GM21576 (cell line): ENCODE measurements around the gene IKZF3.
A peak's percentile ranks its signal among the peaks of the same experiment; 100 is the strongest.
"Not testable (repeated sequence)": the region's sequence is repeated elsewhere in the genome, so short reads cannot be mapped to it uniquely, and the experiment has no call there.

Experiments used
- ATAC-seq: cut with Tn5 transposase; IDR thresholded peaks from one replicate; pipeline ENCODE4 v1.9.1; 2021; ENCODE audit warnings: mild to moderate bottlenecking, moderate library complexity; ENCODE audit not compliant: unreplicated experiment

The IKZF3 gene

DNA sequence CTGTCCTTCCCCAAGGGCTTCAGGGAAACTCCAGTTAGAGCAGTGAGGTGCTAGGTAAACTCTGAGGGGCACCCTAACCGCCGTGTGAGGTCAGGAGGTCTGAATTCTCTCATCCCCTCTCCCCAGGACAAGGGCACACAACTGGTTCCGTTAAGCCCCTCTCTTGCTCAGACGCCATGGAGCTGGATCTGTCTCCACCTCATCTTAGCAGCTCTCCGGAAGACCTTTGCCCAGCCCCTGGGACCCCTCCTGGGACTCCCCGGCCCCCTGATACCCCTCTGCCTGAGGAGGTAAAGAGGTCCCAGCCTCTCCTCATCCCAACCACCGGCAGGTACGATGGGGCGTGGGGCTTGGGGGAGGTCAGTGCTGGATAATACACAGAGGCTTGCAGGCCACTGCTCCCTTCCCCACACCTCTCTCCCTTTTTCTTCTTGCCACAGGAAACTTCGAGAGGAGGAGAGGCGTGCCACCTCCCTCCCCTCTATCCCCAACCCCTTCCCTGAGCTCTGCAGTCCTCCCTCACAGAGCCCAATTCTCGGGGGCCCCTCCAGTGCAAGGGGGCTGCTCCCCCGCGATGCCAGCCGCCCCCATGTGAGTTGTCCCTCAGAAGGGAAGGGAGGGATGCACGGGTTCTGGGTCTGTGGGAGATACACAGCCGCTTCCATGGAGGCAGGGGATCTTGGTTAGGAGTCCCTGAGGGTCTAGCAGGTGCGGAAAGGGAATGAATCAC lies 121.8 kb downstream of the IKZF3 start:
- no peak for ATAC-seq

DNA sequence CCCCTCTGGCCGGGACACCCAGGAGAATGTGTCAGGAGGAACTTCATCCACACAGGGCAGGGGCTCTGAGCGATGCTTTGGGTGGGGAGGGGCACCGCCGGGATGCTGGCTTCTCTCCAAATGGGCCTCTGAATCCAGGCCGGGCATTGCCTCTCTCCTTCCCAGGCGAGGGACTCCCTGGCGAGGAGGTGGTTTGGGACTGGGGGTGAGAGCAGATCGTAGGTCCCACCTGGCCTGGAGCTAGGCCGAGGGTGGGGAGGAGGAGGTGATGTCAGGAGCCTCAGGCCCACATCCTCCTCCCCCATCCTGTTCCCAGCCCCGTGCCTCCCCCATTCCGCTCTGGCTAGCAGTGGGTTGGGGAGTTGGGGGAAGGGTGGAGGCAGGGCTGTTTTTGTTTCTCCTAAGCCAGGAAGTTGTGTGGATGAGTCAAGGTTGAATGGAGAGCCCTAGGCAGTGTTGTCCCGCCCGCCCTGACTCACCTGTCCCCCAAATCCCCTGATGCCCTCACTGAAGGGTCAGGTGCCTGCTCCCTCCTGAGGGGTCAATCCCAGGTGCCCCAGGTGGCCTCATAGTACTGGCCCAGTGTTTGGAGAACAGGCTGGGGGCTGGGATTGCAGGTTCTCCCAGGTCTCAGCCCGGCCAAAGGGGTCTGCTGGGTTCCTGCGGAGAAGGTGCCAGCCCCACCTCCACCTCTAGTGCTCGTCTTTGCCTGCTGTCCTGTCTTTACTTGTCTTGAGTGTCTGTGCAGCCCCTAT lies 123.6 kb downstream of the IKZF3 start:
- no peak for ATAC-seq

GRCh38 chr17:39739885-39740356 lies 124.2 kb downstream of the IKZF3 start:
- no peak for ATAC-seq

- no peak for ATAC-seq
These were observed 124.9 kb downstream of the IKZF3 start for GRCh38 chr17:39738983-39739884.

DNA sequence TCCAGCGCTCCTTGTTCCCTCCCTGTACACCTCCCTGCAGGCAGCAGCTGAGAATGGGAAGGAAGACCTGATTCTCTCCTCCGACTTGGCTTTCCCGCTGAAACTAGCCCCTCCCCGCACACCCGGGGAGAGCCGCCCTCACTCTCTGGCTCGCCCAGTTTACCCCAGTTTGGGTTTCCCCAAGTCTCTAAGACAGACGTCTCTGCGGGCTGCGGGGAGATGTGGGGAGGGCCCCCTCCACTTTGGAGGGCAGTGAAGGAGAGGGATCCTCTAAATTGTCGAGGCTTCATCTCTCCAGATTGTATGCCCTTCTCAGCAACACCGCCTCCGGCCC lies 125.6 kb downstream of the IKZF3 start:
- ATAC-seq, result no peak

GRCh38 chr17:39737760-39738567 lies 126.1 kb downstream of the IKZF3 start, which contains the start of gene GRB7:
TSS of gene GRB7 (plus strand) at chr17:39737938. CDS start at chr17:39742302, 4,364 bp downstream.
- ATAC-seq, result no peak

DNA sequence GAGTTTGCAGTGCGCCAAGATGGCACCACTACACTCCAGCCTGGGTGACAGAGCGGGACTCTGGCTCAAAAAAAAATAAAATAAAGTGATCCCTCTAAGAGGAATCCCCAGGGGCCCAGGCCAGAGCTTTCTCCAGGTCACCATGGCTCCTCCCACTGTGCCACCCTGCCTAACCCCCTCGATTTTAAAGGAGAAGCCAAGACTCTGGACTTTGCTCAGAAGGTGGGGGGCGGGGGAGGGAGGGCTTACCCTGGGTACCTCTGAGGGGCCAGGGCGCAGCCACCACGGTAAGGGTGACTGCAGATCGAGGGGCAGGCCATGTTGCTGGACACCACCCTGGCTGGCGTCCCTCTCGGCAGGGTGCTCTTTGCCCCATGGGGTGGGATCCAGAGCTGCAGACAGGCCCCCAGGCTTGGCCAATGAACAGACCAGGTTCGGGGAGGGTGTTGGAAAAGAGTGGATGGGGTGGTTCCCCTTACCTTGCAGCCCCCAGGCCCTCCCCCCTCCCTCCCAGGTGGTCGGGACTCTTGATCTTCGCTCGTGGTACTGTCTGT lies 126.8 kb downstream of the IKZF3 start:
- no peak for ATAC-seq

DNA sequence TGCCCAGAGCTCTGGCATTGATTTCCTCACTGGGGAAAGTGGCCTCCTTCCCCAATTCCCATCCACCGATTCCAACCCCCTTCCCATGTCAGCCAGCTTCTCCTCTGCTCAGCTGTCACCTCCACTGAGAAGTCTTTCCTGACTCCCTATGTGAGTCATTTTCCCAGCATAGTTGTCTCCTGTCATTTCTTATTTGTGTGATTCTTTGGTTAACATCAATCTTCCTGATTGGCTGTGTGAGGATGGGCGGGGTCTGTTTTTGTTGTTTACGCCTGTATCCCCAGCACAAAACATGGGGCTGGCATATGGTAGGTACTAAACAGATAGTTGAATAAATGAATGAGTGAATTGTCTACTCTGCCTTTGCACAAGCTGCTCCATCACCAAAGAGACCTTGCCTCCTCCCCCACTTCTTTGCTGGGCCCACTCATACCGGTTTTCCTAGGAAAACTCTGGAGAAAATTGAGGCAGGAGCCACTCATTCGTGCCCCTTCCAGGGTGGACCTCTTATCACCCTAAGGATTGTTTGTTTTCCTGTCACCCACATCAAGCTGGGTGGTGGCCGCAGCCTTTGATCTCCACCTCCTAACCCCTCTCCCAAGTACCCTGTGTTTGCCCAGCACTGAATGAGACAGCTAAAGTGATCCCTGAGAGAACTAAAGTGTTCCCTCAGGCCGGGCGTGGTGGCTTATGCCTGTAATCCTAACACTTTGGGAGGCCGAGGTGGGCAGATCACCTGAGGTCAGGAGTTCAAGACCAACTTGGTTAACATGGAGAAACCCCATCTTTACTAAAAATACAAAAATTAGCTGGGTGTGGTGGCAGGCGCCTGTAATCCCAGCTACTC lies 127.6 kb downstream of the IKZF3 start:
- no peak for ATAC-seq

GRCh38 chr17:39735882-39736281 lies 128.2 kb downstream of the IKZF3 start:
- ATAC-seq, result no peak

GRCh38 chr17:39732586-39732985 lies 131.5 kb downstream of the IKZF3 start:
- no peak for ATAC-seq

DNA sequence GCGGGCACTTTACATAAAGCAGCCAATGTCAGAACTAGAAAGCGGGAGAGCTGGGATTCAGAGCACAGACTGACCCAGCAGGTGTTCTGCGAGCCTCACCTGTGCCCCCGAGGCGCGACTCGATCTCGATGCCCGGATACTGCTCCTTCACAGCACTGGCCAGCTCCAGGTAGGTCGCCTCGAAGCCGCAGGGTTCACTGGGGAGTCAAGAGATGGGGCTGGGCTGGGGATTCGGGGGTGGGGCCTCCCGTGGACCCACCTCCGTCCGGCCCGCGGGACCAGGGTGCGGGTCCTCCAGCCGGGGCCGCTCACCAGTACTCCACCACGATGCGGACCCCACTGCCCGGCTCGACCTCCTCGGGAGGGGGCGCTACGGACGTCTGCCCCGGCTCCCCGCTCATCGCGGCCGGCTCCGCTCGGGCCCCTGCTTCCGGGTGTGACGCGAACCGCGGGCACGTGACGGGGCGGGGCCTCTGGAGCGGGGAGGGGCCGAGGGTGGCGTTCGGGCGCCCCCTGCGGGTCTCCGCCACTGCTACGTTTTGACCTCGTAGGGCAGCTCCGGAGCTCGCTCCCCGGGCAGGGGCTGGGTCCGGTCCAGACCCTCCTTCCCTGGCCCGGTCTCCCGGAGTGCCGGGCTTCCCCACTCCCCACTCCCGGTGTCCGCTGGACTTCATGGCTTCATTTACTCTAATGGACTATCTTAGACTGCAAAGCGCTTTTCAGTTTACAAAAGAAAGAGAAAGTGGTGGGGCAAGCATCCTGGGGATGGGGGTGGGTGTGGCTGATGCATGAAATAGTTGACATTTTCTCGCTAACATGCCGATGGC lies 133.8 kb downstream of the IKZF3 start, which contains the start of gene MIEN1:
MIEN1 (minus strand) TSS at position 438 of the 827 bp plus-strand sequence; CDS start at position 401, 37 bp downstream.
- peak; percentile 73 for ATAC-seq

- no peak for ATAC-seq
These were observed 134.7 kb downstream of the IKZF3 start for GRCh38 chr17:39729280-39729851.

DNA sequence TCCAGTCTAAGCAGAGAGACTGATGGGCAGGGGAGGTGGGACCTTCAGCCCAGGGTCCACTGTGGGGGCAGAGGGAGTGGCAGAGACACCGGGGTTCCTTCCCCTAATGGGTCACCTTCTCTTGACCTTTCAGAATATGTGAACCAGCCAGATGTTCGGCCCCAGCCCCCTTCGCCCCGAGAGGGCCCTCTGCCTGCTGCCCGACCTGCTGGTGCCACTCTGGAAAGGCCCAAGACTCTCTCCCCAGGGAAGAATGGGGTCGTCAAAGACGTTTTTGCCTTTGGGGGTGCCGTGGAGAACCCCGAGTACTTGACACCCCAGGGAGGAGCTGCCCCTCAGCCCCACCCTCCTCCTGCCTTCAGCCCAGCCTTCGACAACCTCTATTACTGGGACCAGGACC lies 136.6 kb downstream of the IKZF3 start:
- ATAC-seq, result no peak

DNA sequence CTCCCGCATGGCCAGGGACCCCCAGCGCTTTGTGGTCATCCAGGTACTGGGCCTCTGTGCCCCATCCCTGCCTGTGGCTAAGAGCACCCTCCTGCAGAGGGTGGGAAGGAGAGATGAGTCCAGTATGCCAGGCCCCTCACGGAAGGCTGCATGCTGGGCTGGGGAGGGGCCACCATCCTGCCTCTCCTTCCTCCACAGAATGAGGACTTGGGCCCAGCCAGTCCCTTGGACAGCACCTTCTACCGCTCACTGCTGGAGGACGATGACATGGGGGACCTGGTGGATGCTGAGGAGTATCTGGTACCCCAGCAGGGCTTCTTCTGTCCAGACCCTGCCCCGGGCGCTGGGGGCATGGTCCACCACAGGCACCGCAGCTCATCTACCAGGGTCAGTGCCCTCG lies 137.5 kb downstream of the IKZF3 start:
- no peak for ATAC-seq

GRCh38 chr17:39725923-39726322 lies 138.2 kb downstream of the IKZF3 start:
- ATAC-seq, result not testable (repeated sequence)

GRCh38 chr17:39724731-39725130 lies 139.4 kb downstream of the IKZF3 start:
- ATAC-seq, result no peak

GRCh38 chr17:39722965-39723848 lies 140.9 kb downstream of the IKZF3 start:
- no peak for ATAC-seq
